H1 (cell line): ENCODE data around the gene CSAG2. TPM values are rescaled to one million over a fixed set of nuclear protein-coding genes. Genes with fewer than 3 reads are reported as not detected.
"Not testable (repeated sequence)": the region's sequence is repeated elsewhere in the genome, so short reads cannot be mapped to it uniquely, and the experiment has no call there.

Experiments used
- CTCF ChIA-PET: fragments of 300-600 bp; sonication (Branson Sonifier 250); formaldehyde crosslinking; loops from one replicate; lab custom pipeline; 2021; ENCODE audit not compliant: partially characterized antibody; lab: Charles Lee
- POLR2A ChIA-PET: fragments of 300-600 bp; sonication (Branson Sonifier 250); formaldehyde crosslinking; loops from one replicate; lab custom pipeline; 2021; ENCODE audit warnings: inconsistent platforms; ENCODE audit not compliant: partially characterized antibody; lab: Charles Lee
- DNase-seq, 2 experiments: peaks; one replicate each; pipeline versions ENCODE4 v3.0.0 to v3.0.0-alpha.2; 2010 to 2022; ENCODE audit warnings: low spot score in 2 of 2, low read depth in 1 of 2, mixed read lengths in 1 of 2
- FAIRE-seq: peaks from 2 replicates; lab custom pipeline; 2011; peaks lifted over from hg19 to GRCh38; lab: Jason Lieb, UNC
- H2AFZ ChIP-seq: 2 replicates; pipeline ENCODE4 v1.8.1; 2012; ENCODE audit warnings: low read length, inconsistent platforms
- H2AK5ac ChIP-seq: 2 replicates; pipeline ENCODE4 v1.6.1; 2013; ENCODE audit warnings: low read depth, low read length
- H2BK120ac ChIP-seq: replicated peaks from 2 replicates; pipeline ENCODE3; 2013; ENCODE audit warnings: low read depth, low read length, inconsistent platforms
- H2BK12ac ChIP-seq: 2 replicates; pipeline ENCODE4 v1.6.1; 2013; ENCODE audit warnings: low read depth, low read length
- H2BK15ac ChIP-seq: 2 replicates; pipeline ENCODE4 v1.6.1; 2013; ENCODE audit warnings: low read length
- H2BK20ac ChIP-seq: 2 replicates; pipeline ENCODE4 v1.6.1; 2013; ENCODE audit warnings: low read length
- H2BK5ac ChIP-seq: 2 replicates; pipeline ENCODE4 v1.6.1; 2013; ENCODE audit warnings: low read depth, low read length
- H3K14ac ChIP-seq: 2 replicates; pipeline ENCODE4 v1.6.1; 2013; ENCODE audit warnings: inconsistent platforms; ENCODE audit not compliant: insufficient read length
- H3K18ac ChIP-seq: 2 replicates; pipeline ENCODE4 v1.6.1; 2013; ENCODE audit warnings: low read length; ENCODE audit errors: extremely low read depth
- H3K23ac ChIP-seq: 2 replicates; pipeline ENCODE4 v1.6.1; 2013; ENCODE audit warnings: inconsistent platforms; ENCODE audit not compliant: insufficient read length
- H3K23me2 ChIP-seq: 2 replicates; pipeline ENCODE4 v1.6.1; 2013; ENCODE audit warnings: low read depth, low read length
- H3K27ac ChIP-seq: 2 replicates; pipeline ENCODE4 v1.6.1; 2011; ENCODE audit warnings: low read depth, low read length, inconsistent platforms
- H3K27me3 ChIP-seq, 4 experiments: replicated peaks in 1 of 4; 1 replicate in 1 of 4; 2 replicates in 3 of 4; pipeline versions ENCODE4 v1.6.1 to v1.8.1; 2011 to 2013; ENCODE audit warnings: low read length in 3 of 4, mild to moderate bottlenecking in 3 of 4, inconsistent platforms in 2 of 4, mixed read lengths in 2 of 4, moderate library complexity in 1 of 4; ENCODE audit not compliant: control insufficient read depth in 3 of 4, insufficient read depth in 3 of 4; ENCODE audit errors: extremely low read depth in 1 of 4
- H3K36me3 ChIP-seq, 4 experiments: 2 replicates each; pipeline versions ENCODE4 v1.6.1 to v1.8.1; 2011 to 2013; ENCODE audit warnings: mild to moderate bottlenecking in 4 of 4, low read length in 3 of 4, moderate library complexity in 2 of 4, control low read depth in 1 of 4, inconsistent platforms in 1 of 4; ENCODE audit not compliant: insufficient read depth in 4 of 4, control insufficient read depth in 2 of 4
- H3K4ac ChIP-seq: replicated peaks from 2 replicates; pipeline ENCODE3; 2013; ENCODE audit warnings: low read length, low read depth, mixed read lengths, inconsistent platforms; ENCODE audit not compliant: insufficient read length
- H3K4me1 ChIP-seq, 4 experiments: replicated peaks in 1 of 4; 1 replicate in 1 of 4; 2 replicates in 3 of 4; pipeline versions ENCODE4 v1.6.1 to v1.8.1; 2011 to 2013; ENCODE audit warnings: low read length in 3 of 4, inconsistent platforms in 2 of 4, mixed read lengths in 1 of 4; ENCODE audit not compliant: insufficient read depth in 4 of 4, control insufficient read depth in 3 of 4
- H3K4me2 ChIP-seq, 2 experiments: 2 replicates each; pipeline versions ENCODE4 v1.6.1 to v1.8.1; 2011 to 2013; ENCODE audit warnings: low read depth in 2 of 2, low read length in 2 of 2, control low read depth in 1 of 2, inconsistent platforms in 1 of 2, mild to moderate bottlenecking in 1 of 2; ENCODE audit not compliant: insufficient read depth in 1 of 2
- H3K4me3 ChIP-seq, 4 experiments: fragments of 200-600, 300-600 bp in 1 of 4; sonication (generic), shearing (Covaris generic), sonication (Bioruptor Twin) in 1 of 4; 2 replicates each; pipeline versions ENCODE4 v1.5.1 to v1.8.1; 2011 to 2016; ENCODE audit warnings: low read length in 4 of 4, low read depth in 3 of 4, control low read depth in 2 of 4, inconsistent platforms in 2 of 4, mild to moderate bottlenecking in 2 of 4, mixed read lengths in 1 of 4, moderate library complexity in 1 of 4; ENCODE audit not compliant: insufficient read depth in 2 of 4; ENCODE audit errors: extremely low read depth in 1 of 4
- H3K56ac ChIP-seq: replicated peaks from 2 replicates; pipeline ENCODE3; 2013; ENCODE audit warnings: low read depth, mild to moderate bottlenecking, mixed read lengths, low read length, inconsistent platforms; ENCODE audit not compliant: insufficient read length
- H3K79me1 ChIP-seq: 2 replicates; pipeline ENCODE4 v1.6.1; 2013; ENCODE audit warnings: low read depth, low read length, control low read depth
- H3K79me2 ChIP-seq, 2 experiments: 2 replicates each; pipeline versions ENCODE4 v1.6.1 to v1.8.1; 2012 to 2013; ENCODE audit warnings: low read length in 2 of 2, mild to moderate bottlenecking in 2 of 2, inconsistent platforms in 1 of 2; ENCODE audit not compliant: insufficient read depth in 2 of 2, control insufficient read depth in 1 of 2
- H3K9ac ChIP-seq, 4 experiments: replicated peaks in 1 of 4; 1 replicate in 1 of 4; 2 replicates in 3 of 4; pipeline versions ENCODE4 v1.6.1 to v1.8.1; 2011 to 2013; ENCODE audit warnings: low read depth in 3 of 4, low read length in 3 of 4, control low read depth in 2 of 4, mild to moderate bottlenecking in 2 of 4, moderate library complexity in 2 of 4, inconsistent platforms in 1 of 4; ENCODE audit errors: extremely low read depth in 1 of 4
- H3K9me3 ChIP-seq, 2 experiments: 2 replicates each; pipeline versions ENCODE4 v1.6.1 to v1.8.1; 2012 to 2013; ENCODE audit warnings: mild to moderate bottlenecking in 2 of 2, moderate library complexity in 2 of 2, control low read depth in 1 of 2, inconsistent platforms in 1 of 2, low read depth in 1 of 2, low read length in 1 of 2, mixed read lengths in 1 of 2; ENCODE audit not compliant: insufficient read depth in 2 of 2
- H4K20me1 ChIP-seq, 2 experiments: replicated peaks in 1 of 2; 2 replicates each; pipeline versions ENCODE3 to v1.8.1; 2011 to 2013; ENCODE audit warnings: inconsistent platforms in 2 of 2, low read length in 2 of 2, mild to moderate bottlenecking in 1 of 2; ENCODE audit not compliant: insufficient read depth in 2 of 2, control insufficient read depth in 1 of 2
- H4K5ac ChIP-seq: 2 replicates; pipeline ENCODE4 v1.6.1; 2013; ENCODE audit warnings: low read length, low read depth, mixed read lengths, inconsistent platforms; ENCODE audit not compliant: insufficient read length
- H4K8ac ChIP-seq: 2 replicates; pipeline ENCODE4 v1.8.0; 2013; ENCODE audit warnings: mild to moderate bottlenecking, moderate library complexity, low read length, inconsistent platforms; ENCODE audit not compliant: insufficient read depth; ENCODE audit errors: extremely low read depth
- H4K91ac ChIP-seq: replicated peaks from 2 replicates; pipeline ENCODE3; 2013; ENCODE audit warnings: low read length, mixed read lengths, inconsistent platforms; ENCODE audit not compliant: insufficient read length
- WGBS, 2 experiments: shearing (Covaris generic) in 1 of 2; methylation state at CpG; one replicate each; pipeline versions ENCODE4 v1.1.6 to v1.1.7; 2013 to 2015; ENCODE audit warnings: low lambda C conversion rate in 2 of 2, mixed read lengths in 2 of 2, inconsistent platforms in 1 of 2, low coverage in 1 of 2, missing lambda C conversion rate in 1 of 2; ENCODE audit not compliant: insufficient replicate concordance in 2 of 2, insufficient coverage in 1 of 2, insufficient read length in 1 of 2; ENCODE audit errors: extremely low coverage in 1 of 2, missing lambda C conversion rate in 1 of 2; 5-methylcytosine and 5-hydroxymethylcytosine counted together
- polyA plus RNA-seq, 7 experiments: library from polyadenylated mRNA; depleted of rRNA in 3 of 7; stranded (reverse) in 5 of 7; unstranded in 2 of 7; fragments of >200 nt in 5 of 7; fragments of 200-250 nt in 2 of 7; gene quantifications; 1 replicate in 5 of 7; 2 replicates in 1 of 7; 4 replicates in 1 of 7; pipeline versions ENCODE4 v1.2.1 to v1.2.3, GENCODE V29; 2011 to 2013; ENCODE audit warnings: missing spikeins in 2 of 7, mixed read lengths in 2 of 7
- total RNA-seq: library from RNA; stranded (reverse); fragmentation: NEBNext Ultra II Directional; extraction: Animal tissue kit (Norgen Biotek cat#: 25700); gene quantifications from 2 replicates; pipeline ENCODE4 v1.2.1, GENCODE V29; 2021

Gene CSAG2
- total and polyA plus RNA-seq, 2 of the 8 experiments (the other 6 are each of a cell fraction or from before 2014, with no cell fraction given), result 0.39 TPM; not detected in 1

- H2AFZ ChIP-seq, H3K4ac ChIP-seq, H2AK5ac ChIP-seq, H3K4me1 ChIP-seq, H3K56ac ChIP-seq, H3K4me3 ChIP-seq, H4K5ac ChIP-seq, POLR2A ChIA-PET, H2BK20ac ChIP-seq, H3K27ac ChIP-seq, H2BK120ac ChIP-seq, H3K36me3 ChIP-seq, H4K91ac ChIP-seq, H3K79me2 ChIP-seq, H3K27me3 ChIP-seq, DNase-seq, H4K8ac ChIP-seq, FAIRE-seq, H3K23me2 ChIP-seq, H3K18ac ChIP-seq, H2BK15ac ChIP-seq, H4K20me1 ChIP-seq, H3K9me3 ChIP-seq, H3K79me1 ChIP-seq, H3K14ac ChIP-seq, H3K23ac ChIP-seq, H2BK12ac ChIP-seq, CTCF ChIA-PET, H3K9ac ChIP-seq, H2BK5ac ChIP-seq, H3K4me2 ChIP-seq: not testable (repeated sequence)
- WGBS, 2 experiments, result no CpG with 5 or more reads among the region's 35 CpGs
Observed at GRCh38 chrX:152753686-152754650, 44.9 kb upstream of the CSAG2 start, which contains the start of gene MAGEA2. MAGEA2 (minus strand) TSS chrX:152753842; CDS start chrX:152751363, 2,479 bp downstream.
